Stomach (tissue), 9 donors: Measurements from ENCODE around the gene PTPRJ. TPM values are rescaled to one million over a fixed set of nuclear protein-coding genes. Genes with fewer than 3 reads are reported as not detected.

Experiments used
- DNase-seq, 2 donors: peaks; one replicate each; pipeline versions ENCODE4 v3.0.0 to v3.0.0-alpha.2; 2013 to 2019
- H3K27ac ChIP-seq, 5 donors: fragments of 200-600 bp in 4 of 5; sonication (generic) in 4 of 5; one replicate each; pipeline ENCODE4 v1.5.1; 2013 to 2019; ENCODE audit warnings: mild to moderate bottlenecking in 1 of 5, moderate library complexity in 1 of 5
- H3K27me3 ChIP-seq, 3 donors: fragments of 200-600 bp; sonication (generic); one replicate each; pipeline ENCODE4 v1.5.1; 2017 to 2019; ENCODE audit warnings: mixed run types in 1 of 3
- H3K36me3 ChIP-seq, 4 donors: fragments of 200-600 bp; sonication (generic); 1 replicate in 3 of 4; 2 replicates in 1 of 4; pipeline ENCODE4 v1.5.1; 2016 to 2019
- H3K4me1 ChIP-seq, 4 donors: fragments of 200-600 bp; sonication (generic); one replicate each; pipeline ENCODE4 v1.5.1; 2016 to 2019
- H3K4me3 ChIP-seq, 4 donors: fragments of 200-600 bp; sonication (generic) in 3 of 4; one replicate each; pipeline ENCODE4 v1.5.1; 2016 to 2019; ENCODE audit warnings: mild to moderate bottlenecking in 1 of 4
- H3K9me3 ChIP-seq, 4 donors: fragments of 200-600 bp; sonication (generic); one replicate each; pipeline ENCODE4 v1.5.1; 2016 to 2019
- EP300 ChIP-seq: sonication (generic); formaldehyde crosslinking; IDR thresholded peaks from one replicate; pipeline ENCODE4 v1.6.1; 2017; ENCODE audit warnings: antibody characterized with exemption
- POLR2A ChIP-seq, 4 donors: fragments of 450-650 bp; IDR thresholded peaks; one replicate each; pipeline ENCODE4 v1.6.1; 2016; ENCODE audit warnings: antibody characterized with exemption in 4 of 4, control low read depth in 2 of 4, mild to moderate bottlenecking in 1 of 4, moderate library complexity in 1 of 4
- POLR2AphosphoS5 ChIP-seq, 3 donors: sonication (generic); formaldehyde crosslinking; IDR thresholded peaks; one replicate each; pipeline ENCODE4 v1.6.1; 2016; ENCODE audit warnings: antibody characterized with exemption in 3 of 3
- WGBS, 5 donors: extraction: QIAGEN DNeasy Blood & Tissue Kit in 3 of 5; methylation state at CpG; one replicate each; pipeline versions ENCODE4 v1.1.5 to v1.1.7; 2013 to 2018; 5-methylcytosine and 5-hydroxymethylcytosine counted together
- intact Hi-C: fragments of 100-400 bp; cut with DNase I; formaldehyde crosslinking; loops from one replicate; pipeline ENCODE4 v1.15.1; 2023; ENCODE audit warnings: low total_unique reads
- polyA plus RNA-seq, 3 donors: library from polyadenylated mRNA; stranded (reverse); fragments of 200-250 nt; gene quantifications; one replicate each; pipeline ENCODE4 v1.2.3, GENCODE V29; 2013
- total RNA-seq, 5 donors: library from RNA; depleted of rRNA; stranded (reverse); fragments of >200 nt; gene quantifications; one replicate each; pipeline versions ENCODE4 v1.1.0 to v1.2.3, GENCODE V29; 2014 to 2016
- TF ChIP-seq, protein P1 (sequence below), 7 experiments: fragments of 450-650 bp in 4 of 7; fragments of 200-600 bp in 3 of 7; sonication (generic) in 3 of 7; IDR thresholded peaks; one replicate each; pipeline ENCODE4 v1.5.1; 2016 to 2019; ENCODE audit warnings: antibody characterized with exemption in 7 of 7, control low read depth in 2 of 7, mild to moderate bottlenecking in 1 of 7
- donor health status: healthy with polysubstance abuse.
- donor health status: Bipolar disorder and iron deficiency.
- donor health status: healthy.

Gene PTPRJ
- total and polyA plus RNA-seq, 8 donors = 2.6 to 351 (median 20.7) TPM

- Histone ChIP-seq H3K36me3 (no peaks in the 10 kb centered on the region), H3K4me3 (peak overlapping the region in 3 of 4 donors; percentile 2 to 7 (median 3)), H3K27ac (peak overlapping the region; percentile 82 to 90 (median 87)), H3K27me3 (no peaks in the 10 kb centered on the region), H3K9me3 (no peaks in the 10 kb centered on the region), H3K4me1 (peaks cover 52 to 90% (median 67%) of the 10 kb centered on the region in 4 donors)
- peak; percentile 72 to 87 for DNase-seq
- intact Hi-C loops = no loop called here
- no peak for TF ChIP-seq EP300
- no peak for TF ChIP-seq POLR2A (IDR thresholded peaks at IDR 0.05)
- peak in 2 of 3 donors; percentile 64 to 78 for TF ChIP-seq POLR2AphosphoS5 (IDR thresholded peaks at IDR 0.05)
- TF ChIP-seq, protein P1, sequence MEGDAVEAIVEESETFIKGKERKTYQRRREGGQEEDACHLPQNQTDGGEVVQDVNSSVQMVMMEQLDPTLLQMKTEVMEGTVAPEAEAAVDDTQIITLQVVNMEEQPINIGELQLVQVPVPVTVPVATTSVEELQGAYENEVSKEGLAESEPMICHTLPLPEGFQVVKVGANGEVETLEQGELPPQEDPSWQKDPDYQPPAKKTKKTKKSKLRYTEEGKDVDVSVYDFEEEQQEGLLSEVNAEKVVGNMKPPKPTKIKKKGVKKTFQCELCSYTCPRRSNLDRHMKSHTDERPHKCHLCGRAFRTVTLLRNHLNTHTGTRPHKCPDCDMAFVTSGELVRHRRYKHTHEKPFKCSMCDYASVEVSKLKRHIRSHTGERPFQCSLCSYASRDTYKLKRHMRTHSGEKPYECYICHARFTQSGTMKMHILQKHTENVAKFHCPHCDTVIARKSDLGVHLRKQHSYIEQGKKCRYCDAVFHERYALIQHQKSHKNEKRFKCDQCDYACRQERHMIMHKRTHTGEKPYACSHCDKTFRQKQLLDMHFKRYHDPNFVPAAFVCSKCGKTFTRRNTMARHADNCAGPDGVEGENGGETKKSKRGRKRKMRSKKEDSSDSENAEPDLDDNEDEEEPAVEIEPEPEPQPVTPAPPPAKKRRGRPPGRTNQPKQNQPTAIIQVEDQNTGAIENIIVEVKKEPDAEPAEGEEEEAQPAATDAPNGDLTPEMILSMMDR (IDR thresholded peaks at IDR 0.05) = no peak
- WGBS, 5 donors = 15 to 34% (median 31%) methylated on average over 12 of the region's 12 CpGs
Observed at GRCh38 chr11:48055292-48056132, 75.2 kb downstream of the PTPRJ start.

GRCh38 chr11:48056325-48057183 lies 76.2 kb downstream of the PTPRJ start:
- H3K27ac ChIP-seq = peak overlapping the region; percentile 82 to 90 (median 87)
- intact Hi-C loops = no loop called here
- no peak for DNase-seq

DNA sequence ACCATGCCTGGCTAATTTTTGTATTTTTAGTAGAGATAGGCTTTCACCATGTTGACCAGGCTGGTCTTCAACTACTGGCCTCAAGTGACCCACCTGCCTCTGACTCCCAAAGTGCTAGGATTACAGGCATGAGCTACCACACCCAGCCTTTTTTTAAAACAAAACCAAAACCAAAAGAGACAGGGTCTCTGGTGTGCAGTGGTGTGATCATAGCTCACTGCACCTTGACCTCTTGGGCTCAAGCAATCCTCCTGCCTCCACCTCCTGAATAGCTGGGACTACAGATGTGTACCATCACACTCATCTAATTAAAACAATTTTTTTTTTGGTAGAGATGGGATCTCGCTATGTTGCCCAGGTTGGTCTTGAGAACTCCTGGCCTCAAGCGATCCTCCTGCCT lies 77.7 kb downstream of the PTPRJ start:
- no peak for TF ChIP-seq EP300
- TF ChIP-seq, protein P1 (IDR thresholded peaks at IDR 0.05) = no peak
- TF ChIP-seq POLR2AphosphoS5 (IDR thresholded peaks at IDR 0.05) = no peak
- no peak for TF ChIP-seq POLR2A (IDR thresholded peaks at IDR 0.05)
- peak overlapping the region in 4 of 5 donors; percentile 40 to 90 (median 84) for H3K27ac ChIP-seq
- DNase-seq = no peak
- no peaks in the 10 kb centered on the region for H3K27me3 ChIP-seq
- intact Hi-C loops = no loop called here
- H3K4me3 ChIP-seq = no peak overlapping the region
- H3K4me1 ChIP-seq = peaks cover 38 to 92% (median 64%) of the 10 kb centered on the region in 4 donors
- no peaks in the 10 kb centered on the region for H3K9me3 ChIP-seq
- WGBS, 5 donors = 98 to 100% (median 100%) methylated on average over 2 of the region's 2 CpGs
- no peaks in the 10 kb centered on the region for H3K36me3 ChIP-seq

More at GRCh38 chr11:48056325-48057183, 76.2 kb downstream of the PTPRJ start:
- no peak for TF ChIP-seq EP300
- TF ChIP-seq, protein P1 (IDR thresholded peaks at IDR 0.05) = no peak
- no peak for TF ChIP-seq POLR2A (IDR thresholded peaks at IDR 0.05)
- Histone ChIP-seq H3K9me3 (no peaks in the 10 kb centered on the region), H3K4me3 (no peak overlapping the region), H3K36me3 (no peaks in the 10 kb centered on the region), H3K27me3 (no peaks in the 10 kb centered on the region), H3K4me1 (peaks cover 51 to 90% (median 67%) of the 10 kb centered on the region in 4 donors)
- WGBS, 5 donors = 62 to 78% (median 71%) methylated on average over 20 of the region's 20 CpGs

DNA sequence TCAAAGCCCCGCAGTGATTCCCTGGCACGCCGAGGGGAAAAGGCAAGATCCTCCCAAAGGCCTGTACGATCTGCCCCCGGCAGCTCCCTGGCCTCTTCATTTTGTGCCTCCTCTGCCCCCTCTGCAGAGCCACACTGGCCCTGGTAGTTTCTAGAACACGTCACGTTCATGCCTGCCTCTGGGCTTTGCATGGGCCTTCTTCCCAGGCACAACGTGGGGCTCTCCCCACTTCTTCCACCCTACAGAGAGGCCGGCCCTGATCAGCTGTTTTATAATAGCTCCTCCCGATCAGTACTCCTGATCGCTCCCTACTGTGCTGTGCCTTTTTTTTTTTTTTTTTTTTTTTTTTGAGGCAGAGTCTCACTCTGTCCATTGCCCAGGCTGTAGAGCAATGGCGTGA lies 78.4 kb downstream of the PTPRJ start:
- Histone ChIP-seq H3K27me3 (no peaks in the 10 kb centered on the region), H3K4me1 (peaks cover 38 to 95% (median 66%) of the 10 kb centered on the region in 4 donors), H3K4me3 (no peak overlapping the region), H3K36me3 (no peaks in the 10 kb centered on the region), H3K9me3 (no peaks in the 10 kb centered on the region), H3K27ac (peak overlapping the region in 2 of 5 donors; percentile 82 to 87)
- WGBS, 5 donors = 92 to 98% (median 94%) methylated on average over 12 of the region's 12 CpGs
- no peak for TF ChIP-seq POLR2AphosphoS5 (IDR thresholded peaks at IDR 0.05)
- intact Hi-C loops = no loop called here
- DNase-seq = no peak
